ELR (cell line): ENCODE data around the gene KANSL3.
A peak's percentile ranks its signal among the peaks of the same experiment; 100 is the strongest.
"Not testable (repeated sequence)": the region's sequence is repeated elsewhere in the genome, so short reads cannot be mapped to it uniquely, and the experiment has no call there.

Experiments
- DNase-seq: peaks from one replicate; pipeline ENCODE4 v3.0.0-alpha.2; 2015; ENCODE audit warnings: low read depth

KANSL3 gene

DNA sequence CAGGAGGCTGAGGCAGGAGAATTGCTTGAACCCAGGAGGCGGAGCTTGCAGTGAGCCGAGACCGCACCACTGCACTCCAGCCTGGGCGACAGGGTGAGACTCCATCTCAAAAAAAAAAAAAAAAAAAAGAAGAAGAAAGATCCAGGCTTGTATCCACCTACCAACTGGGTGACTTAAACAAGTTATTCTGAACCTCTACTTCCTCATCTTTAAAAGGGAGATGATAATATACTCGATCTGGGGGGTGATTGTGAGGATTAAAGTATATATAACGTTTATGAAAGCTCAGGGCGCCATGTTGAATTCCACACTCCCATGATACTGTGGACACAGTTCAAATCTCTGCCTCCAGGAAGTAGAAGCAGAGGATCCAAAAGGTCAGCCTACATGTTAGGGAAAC, 16.7 kb upstream of the KANSL3 start:
- DNase-seq: not testable (repeated sequence)

DNA sequence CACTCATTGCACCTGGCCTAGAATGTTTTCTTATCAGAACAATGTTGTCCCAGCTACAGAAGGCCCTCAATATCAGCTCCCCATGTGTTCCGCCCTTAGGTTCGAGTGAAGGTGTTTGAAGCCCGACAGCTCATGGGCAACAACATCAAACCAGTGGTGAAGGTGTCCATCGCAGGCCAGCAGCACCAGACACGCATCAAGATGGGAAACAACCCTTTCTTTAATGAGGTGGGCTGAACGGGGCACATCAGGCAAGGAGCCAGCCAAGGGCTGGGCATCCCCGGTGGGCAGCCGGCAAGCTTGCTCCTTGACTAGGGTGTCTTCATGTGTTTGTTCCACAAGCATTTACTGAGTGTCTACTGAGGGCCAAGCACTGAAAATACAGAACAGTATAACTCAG, 13.7 kb upstream of the KANSL3 start:
- no peak for DNase-seq

DNA sequence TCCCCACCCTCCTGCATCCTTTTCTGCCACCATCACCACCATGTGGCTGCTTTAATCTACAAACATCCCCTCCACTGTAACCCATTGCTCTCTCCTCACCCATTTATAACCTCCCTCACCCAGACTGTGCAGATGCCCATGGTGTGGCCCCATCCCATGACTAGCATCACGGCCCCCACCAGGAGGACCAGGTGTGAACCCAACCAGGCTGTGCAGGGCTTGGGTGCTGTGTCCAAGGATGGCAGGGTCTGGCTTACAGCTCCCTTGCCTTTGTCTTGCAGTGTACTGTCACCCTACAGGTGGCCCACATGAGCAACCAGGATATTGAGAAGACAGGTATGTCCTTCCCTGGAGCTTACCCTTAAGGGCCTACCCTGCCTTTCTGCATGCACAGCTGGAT, 11.2 kb upstream of the KANSL3 start:
- no peak for DNase-seq

DNA sequence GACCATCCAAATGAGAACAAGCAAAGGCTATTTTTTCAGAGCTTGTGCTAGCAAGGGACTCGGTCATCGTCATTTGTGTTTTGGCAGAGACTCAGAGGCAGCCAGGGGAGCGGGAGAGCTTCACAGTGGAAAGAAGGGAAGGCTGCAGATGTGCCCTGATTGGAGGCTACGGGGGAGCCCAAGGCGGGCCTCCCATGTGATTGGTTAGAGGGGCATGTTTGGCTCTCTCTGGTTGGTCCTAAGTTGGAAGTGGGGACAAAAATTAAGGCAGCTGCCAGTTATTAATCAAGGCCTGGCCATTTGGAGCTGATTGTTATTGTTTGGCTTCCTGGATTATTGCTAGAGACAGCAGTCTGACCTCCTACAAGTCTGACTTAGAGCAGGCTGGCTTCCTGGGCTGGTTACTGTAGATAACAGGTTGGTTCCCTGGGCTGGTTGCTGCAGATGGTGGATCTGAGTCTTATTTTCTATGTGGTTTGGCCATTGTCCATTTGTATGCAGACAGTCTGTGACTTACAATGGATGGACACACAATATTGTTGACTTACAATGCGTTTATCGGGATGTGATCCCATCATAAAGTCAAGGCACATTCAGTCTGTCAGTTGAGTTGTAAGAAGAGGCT, 10.3 kb upstream of the KANSL3 start:
- no peak for DNase-seq

DNA sequence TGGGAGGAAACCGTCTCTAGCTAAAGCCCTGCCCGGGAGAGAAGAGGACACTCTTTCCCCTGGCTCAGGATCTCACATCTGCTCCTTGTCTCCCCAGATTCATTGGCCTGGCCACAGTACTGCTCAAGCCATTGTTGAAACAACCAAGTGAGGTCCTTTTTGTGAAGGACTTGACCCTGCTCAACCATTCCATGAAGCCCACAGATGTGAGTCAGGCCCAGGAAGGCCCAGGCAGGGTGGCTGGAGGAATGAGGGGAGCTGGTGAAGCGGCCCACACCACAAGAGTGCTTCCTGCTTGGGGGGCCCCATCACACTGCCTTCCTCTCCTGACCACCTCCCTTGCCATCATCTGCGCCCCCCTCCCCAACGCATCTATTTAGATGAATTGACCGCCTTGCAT, 9.6 kb upstream of the KANSL3 start:
- DNase-seq: no peak

DNA sequence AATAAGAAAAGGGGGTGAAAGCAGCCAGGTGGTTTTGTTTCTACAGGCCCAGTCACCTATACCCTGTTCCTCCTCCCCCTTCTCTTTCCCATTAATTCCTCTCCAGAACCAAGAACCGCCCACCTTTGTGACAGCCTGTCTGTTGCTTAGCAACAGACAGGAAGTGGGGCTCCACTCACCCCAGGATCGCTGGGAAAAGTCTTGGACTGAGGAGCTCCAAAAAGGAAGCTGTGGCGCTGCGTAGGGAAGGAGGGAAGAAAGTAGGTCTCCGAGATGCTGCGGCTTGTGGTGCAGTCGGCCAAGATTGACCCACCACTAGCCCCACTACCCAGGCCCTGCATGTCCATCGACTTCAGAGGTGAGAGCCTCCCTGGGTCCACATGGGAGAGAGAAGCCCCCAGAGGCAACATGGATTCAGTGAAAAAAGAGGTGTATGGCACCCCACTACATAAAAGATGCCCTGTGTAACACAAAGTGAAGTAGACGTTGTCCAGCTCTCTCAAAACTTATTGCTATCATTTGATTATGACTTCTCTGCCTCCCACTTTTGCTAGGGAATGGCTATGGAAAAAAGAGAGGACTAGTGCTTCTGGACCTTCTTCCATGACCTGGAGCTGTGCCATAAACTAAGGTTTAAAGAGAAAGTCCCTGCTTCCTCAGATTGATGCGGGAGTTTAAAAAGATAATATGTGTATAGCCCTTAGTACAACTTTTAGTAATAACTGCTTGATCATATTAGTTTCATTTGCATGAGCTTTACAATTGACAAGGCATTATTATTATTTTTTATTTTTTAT, 4.7 kb upstream of the KANSL3 start, which contains the start of gene FER1L5:
TSS of gene FER1L5 (plus strand) at position 201 of the 797 bp plus-strand sequence. CDS start at position 274, 73 bp downstream.
- peak; percentile 87 for DNase-seq

DNA sequence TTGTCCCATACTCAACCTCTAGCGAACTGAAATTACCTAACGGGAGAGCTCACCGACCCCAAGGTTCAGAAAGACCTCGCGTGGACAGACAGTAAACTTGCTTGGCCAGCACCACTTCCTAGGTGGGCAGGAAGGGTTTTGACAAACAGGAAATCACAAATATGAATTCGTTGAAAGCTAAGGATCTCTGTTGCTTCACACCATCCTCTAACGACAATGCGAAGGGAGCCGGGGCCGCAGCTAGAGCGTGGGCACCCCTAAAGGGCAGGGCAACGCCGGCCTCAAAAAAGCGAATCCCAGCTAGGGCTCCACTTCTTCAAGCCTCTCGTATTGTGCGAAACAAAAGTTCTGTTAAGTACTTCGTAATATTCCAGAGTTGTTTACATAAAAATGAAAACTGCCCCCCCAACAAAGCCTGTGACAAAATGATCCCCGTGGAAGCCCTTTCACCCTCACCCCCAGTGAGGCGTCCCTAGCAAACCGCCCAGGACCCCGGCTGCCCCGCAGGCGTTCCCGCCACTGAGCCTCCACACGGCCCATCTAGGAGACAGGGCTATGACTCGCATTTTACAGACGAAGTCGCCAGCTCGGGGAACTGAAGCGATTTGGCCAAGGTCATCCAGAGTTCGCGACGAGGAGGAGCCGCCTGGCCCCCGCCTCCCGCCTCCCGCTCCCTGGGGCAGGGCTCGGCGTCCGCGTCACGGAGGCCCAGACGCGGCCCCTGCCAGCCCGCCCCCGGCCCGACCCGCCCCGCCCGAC, 548 bp downstream of the KANSL3 start:
- peak; percentile 96 for DNase-seq

DNA sequence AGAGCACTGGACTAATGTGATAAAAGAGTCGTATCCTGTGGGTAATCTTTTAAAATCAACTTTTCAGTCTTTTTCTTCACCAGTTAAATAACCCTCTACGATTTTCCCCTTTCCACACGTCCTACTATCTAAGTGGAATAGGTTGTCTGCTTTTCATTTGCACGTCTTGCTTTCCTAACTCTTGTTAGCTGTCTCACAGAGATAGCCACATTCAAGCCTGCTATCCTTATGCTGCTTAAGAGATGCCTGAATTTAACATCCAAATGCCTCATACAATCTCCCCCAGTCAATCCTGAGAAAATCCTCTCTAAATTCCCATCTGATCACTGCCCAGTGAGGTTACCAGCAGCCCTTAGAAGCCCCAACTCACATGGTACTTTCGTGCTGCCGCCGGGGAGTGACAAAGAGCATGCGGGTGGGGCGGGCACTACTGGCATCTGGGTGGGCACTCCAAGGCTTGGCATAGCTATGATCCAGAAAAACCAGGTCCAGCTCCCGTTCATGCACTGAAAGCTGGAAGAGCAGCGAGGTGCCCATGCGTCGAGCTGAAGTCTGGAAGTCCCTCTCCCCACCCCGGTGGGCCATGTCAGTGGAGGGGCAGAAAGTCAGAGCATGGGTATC, 1.5 kb downstream of the KANSL3 start:
- DNase-seq: peak; percentile 3

DNA sequence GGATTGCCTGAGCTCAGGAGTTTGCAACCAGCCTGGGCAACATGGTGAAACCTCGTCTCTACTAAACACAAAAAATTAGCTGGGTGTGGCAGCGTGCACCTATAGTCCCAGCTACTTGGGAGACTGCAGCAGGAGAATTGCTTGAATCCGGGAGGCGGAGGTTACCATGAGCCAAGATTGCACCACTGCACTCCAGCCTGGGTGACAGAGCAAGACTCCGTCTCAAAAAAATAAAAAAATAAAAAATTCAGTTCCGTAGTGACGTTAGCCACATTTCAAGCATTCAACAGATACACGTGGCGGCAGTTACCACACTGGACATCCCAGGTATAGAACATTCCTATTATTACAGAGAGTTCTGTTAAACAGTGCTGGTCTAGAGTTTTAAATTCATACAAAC, 4.5 kb downstream of the KANSL3 start:
- no peak for DNase-seq

DNA sequence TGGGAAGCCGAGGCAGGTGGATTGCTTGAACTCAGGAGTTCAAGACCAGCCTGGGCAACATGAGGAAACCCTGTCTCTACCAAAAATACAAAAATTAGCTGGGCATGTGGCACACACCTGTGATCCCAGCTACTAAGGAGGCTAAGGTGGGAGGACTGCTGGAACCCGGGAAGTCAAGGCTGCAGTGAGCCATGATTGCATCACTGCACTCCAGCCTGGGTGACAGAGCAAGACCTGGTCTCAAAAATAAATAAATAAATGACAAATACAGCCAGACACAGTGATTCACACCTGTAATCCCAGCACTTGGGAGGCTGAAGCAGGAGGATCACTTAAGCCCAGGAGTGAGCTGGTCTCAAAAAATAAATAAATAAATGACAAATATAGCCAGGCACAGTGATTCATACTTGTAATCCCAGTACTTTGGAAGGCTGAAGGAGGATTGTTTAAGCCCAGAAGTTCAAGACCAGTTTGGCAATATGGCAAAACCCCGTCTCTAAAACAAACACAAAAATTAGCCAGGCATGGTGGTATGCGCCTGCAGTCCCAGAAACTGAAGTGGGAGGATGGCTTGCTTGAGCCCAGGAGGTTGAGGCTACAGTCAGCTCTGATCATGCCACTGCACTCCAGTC, 6.2 kb downstream of the KANSL3 start:
- DNase-seq: peak; percentile 73

DNA sequence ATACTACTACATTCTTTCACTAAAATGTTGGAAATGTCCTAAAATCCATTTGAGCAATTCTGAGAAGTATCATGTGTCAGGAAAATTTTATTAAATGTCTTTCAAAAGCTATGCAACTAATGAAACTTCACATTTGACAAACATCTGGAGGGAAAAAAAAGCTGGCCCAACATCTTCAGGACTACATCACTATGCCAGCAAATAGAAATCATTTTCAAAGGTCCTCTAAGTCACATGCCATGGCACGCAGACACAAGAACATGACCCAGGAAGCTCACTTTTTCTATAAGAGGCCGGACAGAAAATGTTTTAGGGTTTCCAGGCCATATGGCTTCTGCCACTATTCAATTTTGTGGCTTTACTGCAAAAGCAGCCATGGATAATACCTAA, 11.6 kb downstream of the KANSL3 start:
- no peak for DNase-seq

DNA sequence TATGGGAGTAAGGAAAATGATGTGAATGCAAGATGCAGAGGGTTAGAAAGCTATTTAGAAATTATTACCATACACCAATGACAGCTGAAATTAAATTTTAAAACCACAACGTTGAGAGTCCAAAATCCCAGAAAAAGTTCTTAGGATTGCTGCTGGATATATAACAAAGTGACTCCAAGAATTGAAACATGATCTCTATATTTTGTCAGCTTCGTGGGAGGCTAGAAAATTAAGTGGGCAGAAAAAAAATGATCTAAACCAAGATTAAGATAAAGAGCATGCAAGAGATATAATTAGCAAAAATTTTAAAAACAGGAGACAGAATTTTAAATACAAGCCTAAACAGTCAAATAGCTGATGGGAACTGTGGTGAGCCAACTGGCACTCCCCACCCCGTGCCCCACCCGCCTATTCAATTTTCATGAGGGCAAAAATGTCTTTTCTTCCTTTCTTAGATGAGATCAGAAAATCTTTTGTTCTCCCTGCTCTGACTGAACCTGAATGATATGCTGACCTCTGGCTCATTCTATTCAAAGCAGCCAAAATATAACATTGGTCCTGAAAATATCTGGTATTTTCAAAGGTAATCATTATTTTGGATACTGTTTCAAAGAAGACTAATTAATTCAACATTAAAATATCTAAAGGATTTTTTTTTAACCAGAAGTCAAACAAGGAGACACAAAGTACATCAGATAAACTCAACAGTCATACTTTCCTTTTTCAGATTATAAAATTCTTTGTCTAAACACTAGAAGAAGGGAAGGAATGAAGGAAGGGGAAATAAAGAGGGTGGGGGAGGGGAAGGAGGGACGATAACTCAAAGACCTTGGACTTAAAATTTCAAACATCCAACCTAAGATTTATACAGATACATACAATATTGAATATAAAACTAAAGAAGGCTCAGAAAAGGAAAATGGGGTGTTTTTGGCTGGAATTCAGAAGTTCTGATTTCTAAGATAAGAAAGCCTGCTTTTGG, 12.2 kb downstream of the KANSL3 start:
- DNase-seq: no peak

DNA sequence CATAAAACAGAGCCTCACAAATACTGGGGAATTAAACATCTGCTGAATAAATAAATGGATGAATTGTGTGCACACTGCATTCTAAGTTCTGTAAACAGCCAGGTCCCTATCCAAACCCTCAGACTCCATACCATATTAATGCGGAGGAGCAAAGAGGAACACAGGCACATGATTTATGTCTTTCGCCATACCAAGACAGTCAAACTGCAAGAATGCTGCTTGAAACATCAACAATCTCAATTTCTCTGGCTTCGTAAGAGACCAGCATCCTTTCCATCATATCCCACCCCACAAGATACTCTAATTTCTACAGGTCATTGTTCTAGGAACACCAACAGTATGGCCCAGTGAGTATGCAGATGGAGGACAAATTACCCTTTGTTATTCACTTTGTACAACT, 15.0 kb downstream of the KANSL3 start:
- no peak for DNase-seq

DNA sequence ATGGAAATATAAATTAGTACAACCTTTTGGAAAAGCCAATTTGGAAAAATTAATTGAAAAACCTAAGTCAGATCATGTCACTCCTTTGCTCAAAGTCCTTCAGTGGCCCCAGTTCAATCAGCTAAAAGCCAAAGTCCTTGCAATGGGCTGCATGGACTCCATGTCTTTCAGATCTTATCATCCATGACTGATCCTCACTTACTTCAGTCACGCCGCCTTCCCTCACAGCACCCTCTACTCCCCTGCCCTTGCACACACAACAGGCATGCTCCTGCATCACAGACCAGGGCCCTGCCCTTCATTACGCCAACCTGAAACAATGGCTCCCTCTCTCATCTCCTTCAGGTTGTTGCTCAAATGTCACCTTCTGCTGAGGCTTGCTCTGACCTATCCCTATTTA, 15.6 kb downstream of the KANSL3 start:
- DNase-seq: no peak

DNA sequence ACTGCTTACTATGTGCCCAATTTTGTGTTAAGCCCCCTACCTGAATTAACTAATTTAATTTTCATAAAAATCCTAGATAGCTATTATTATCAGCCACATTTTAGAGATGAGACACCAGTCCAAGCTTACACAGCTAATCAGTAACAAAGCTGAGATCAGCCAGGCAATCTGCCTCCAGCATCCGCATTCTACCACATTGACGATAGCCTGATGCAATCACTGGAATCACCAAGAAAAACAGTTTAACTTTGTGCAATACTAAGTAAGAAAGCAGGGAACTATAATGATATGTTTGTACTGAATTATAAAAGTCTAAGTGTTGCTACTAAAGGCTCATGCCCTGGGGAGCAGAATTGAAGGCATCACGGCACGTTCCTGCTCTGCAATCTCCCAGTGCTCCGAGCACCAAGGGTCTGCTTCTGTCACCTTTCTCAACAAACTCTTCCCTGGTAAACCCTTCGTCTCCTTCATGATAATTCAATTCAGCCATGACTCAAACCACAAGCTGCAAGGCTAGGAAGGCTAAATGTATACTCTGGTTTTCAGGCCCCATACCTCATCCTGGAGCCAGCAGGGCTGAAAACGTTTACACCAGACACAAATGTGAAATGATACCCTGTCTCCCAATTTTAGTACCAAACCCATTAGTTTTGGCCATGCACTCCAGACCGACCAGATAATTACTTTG, 19.4 kb downstream of the KANSL3 start:
- DNase-seq: no peak

DNA sequence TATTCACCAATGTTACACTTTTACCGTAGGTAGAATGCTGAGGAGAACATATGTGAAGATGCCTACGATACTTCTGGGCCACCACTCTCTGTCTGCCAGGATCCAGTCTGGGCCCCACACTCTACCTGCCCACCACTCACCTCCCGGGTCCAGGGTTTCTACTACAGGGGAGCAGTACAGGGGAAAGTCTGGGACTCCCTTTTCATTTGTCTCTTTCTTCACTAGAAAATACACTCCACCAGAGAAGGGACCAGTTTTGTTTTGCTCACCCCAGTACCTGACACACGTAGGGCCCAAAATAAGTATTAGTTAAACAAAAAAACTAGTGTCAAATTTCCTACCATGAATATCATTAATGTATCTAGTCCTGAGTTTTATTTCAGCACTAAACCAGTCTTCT, 21.1 kb downstream of the KANSL3 start:
- DNase-seq: no peak

DNA sequence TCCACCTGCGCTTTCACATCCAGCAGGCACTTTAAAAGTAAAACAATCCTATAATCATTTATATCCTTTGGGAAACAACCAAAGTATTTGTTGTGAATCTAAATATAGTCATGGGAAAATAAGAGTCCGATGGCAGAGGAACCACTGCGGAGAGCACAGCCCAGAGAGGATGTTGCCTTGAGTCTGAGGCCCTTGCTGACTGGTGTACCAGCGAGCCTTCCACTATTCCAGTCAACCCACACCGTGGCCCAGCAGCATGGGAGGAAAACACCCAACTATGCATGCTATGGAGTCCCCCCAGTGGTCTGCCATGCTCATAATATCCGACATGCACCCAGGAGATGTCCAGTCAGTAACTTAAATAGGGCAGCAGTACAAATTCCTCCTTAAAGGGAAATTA, 21.6 kb downstream of the KANSL3 start:
- no peak for DNase-seq

DNA sequence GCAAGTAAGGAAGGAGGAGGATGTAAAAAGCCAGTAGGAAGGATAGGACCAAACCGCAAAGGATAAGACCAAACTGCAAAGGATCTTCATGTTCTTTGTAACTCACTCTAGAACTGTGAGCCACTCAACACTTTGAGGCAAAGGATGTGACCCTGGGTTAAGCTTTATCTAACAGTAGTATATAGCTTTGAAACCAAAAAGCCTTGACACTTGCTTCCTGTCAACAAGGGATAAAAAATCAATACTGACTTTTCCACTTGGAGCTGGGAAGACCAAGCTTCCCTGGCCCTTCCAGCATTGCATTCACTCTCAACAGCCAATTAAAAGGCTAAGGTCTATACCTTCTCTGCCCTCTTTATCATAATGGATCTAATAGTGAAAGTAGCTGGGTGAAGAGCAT, 22.0 kb downstream of the KANSL3 start:
- no peak for DNase-seq

DNA sequence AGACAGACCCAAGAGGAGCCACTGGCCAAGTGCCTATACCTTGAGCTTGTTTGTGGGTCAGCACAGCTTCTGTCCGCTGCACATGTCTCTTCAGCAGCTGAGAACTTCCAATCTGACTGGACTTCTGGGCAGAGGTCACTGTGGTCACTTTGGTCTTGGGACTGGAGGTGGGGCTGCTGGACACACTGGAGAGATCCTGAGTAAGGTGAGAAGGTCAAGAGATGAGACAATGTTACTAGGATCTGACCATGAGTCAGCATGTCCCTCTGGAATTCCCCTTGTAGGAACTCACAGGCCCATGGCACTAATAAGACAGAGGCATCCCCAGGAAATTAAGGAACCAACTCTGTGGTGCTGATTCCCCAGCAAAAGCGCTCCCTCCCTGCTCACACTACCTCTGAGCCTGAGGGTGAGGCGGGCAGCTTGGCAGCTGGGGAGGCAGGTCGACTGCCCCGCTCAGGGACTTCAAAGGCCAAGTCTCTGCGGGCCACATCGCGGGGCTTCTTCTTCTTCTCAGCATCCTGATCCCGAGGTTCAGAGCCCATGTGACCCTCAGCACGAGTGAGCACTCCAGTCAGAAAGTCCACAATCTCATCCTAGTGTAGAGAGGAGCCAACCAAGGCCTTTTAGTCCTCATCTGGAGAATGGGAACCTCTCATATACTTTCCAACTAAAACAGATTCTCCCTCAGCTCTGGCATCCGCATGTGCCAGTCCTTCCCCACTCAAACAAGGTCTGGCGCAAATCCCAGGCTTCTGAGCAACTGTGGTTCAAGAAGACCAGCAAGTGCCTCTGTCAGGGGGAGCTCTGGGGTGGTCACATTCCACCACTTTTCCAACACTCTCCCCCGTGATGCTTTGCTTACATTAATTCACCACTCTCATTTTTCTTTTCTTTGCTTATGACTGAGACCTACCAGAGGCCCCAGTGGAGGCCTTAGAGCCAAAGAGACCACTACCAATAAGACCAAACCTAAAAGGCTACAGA, 29.4 kb downstream of the KANSL3 start:
- DNase-seq: peak; percentile 79
